GM20431 (cell line): ENCODE measurements around the gene COA8.
"Not testable (repeated sequence)": the region's sequence is repeated elsewhere in the genome, so short reads cannot be mapped to it uniquely, and the experiment has no call there.

ENCODE experiments used
- in situ Hi-C: fragments of 300-500 bp; cut with MseI, MboI; formaldehyde crosslinking; loops from one replicate; pipeline ENCODE4 v1.15.0; 2020; ENCODE audit warnings: low sequenced_read_pairs; ENCODE audit not compliant: unreplicated experiment

Gene COA8

DNA sequence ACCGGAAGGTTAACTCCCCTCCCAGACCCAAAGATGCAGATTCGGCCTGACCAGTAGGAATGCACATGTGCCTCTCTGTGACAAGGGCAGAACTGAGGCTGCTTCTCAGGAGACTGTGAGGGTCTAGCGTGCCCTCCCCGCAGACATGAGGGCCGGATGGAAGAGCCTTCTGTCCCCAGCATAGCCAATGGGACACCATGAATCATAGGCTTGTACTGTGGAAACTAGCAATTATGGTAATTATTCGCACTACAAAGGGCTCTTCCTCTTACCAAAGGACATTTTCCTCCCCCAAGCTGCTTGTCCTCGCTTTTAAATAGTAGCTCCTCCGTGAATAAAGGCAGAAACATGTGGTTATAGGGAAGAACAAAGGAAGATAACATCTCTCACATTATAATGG, 6.2 kb downstream of the COA8 start:
- in situ Hi-C loops = no loop called here

DNA sequence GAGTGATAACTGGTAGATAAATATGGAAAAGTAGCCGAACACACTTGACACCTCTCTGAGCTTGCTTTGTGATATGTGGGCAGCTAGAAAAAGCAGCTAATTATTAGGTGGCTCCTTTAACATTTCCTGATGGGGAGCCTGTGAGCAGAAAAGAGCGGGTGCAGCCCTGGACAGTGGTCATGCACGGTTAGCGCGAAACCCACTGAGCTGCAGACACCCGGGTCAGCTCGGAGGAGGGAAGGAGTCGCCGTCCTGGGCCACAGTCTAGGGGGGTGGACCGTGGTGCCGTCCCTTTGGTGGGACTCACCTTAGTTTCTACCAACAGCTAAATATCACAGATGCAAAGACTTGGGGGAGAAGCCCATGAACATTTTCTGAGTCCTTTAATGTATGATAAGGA, 6.6 kb downstream of the COA8 start:
- in situ Hi-C loops = no loop called here

DNA sequence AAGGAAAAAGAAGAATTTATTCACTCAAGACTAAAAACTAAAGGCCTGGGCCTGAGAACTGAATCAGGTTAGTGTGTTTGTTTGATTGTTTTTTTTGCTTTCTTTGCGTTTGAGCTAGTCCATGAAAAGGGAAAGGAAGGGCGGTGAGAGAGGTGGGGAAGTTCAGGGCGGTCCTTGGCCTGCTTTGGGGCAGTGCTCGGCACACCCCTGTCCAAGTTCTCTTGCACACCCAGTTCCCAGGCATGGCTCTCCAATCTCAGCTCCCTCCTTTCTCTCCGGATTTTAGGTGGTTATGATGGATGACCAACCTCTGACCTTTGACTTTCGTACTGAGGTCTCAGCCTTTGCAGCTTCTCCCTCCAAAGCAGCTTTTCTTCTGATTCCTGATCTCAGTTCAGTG, 11.3 kb downstream of the COA8 start:
- in situ Hi-C loops = no loop called here

DNA sequence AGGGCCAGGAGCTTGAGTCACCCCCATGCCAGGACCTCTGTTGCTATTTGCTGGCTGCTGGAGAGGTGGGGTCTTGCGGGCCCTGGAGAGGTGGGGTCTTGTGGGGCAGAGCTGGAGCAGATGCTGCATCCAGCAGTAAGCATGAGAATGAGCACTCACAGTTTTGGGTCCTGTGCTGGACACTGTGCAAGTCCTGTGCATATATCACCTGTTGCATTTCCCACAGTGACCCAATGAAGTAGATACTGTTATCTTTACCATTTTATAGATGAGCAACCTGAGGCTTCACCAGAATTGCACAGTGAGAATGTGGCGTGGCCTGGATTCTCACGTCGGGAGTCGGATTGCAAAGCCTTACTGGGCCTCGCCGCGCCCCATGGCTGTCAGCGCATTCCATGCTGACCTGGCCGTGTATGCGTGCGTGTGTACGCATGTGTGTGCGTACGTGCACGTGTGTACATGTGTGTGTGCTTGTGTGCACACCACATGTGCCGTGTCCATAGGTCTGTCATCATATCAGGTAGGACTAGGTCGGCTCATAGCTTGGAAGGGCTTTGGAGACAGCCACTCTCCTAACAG, 12.0 kb downstream of the COA8 start:
- in situ Hi-C loops = no loop called here

DNA sequence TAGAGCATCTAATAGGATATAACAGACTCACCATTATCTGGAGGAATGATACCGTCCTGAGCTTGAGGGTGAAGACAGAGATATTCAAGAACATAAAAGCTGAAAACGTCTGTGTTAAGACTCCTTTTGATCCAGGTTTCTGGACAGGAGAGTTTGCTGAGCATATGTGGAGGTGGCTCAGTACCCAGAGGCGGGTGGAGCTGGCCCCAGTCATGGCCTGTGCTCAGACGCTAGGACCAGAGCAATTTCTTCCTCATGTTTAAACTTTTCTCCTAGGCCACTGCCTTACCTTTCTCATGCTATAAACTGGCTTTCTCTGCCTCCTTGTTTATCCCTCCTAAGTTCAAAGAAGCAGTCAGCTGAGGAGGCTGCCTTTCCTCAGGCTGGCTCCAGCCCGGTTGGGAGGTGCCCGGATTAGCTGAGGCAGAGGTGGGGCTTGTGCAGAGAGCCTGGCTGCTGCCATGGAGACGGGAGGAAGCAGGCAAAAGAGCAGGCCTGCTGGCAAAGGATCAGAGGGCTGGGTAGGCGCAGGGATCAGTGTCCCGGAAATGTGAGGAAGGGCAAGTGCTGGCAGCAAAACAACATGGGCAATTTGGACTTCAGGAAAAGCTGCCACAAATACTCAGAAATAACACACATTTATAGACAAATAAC, 13.7 kb downstream of the COA8 start:
- in situ Hi-C loops = no loop called here

DNA sequence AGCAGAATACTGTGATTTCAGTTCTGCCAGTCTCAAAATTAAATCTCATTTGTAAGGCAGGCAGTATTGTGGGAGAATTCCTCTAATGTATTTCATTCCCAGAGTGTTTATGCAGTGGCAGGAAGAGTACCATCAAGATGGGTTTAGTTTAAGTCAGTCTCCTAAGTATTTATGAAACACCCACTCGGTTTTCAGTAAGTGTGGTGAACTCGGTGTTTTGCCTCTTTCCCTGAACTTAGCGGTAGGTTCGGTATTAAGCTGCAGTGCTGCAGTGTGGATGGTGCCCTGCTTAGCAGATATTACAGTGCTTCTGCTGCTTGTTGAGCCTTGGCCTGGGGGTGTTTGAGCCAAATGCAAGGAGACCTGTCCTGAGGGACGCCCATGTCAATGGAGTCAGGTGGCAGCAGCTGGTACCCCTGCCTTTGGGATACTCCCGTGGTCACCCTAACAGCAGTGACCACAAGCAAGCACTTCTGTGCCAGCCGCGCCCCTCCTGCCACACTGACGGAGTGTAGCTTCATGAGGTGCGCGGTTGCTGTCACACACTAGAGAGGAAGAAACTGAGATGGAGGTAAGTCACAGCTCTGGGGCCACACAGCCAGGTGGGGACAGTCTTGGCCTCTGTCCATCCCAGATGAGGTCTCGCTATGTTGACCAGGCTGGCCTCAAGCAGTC, 15.8 kb downstream of the COA8 start:
- in situ Hi-C loops = no loop called here

DNA sequence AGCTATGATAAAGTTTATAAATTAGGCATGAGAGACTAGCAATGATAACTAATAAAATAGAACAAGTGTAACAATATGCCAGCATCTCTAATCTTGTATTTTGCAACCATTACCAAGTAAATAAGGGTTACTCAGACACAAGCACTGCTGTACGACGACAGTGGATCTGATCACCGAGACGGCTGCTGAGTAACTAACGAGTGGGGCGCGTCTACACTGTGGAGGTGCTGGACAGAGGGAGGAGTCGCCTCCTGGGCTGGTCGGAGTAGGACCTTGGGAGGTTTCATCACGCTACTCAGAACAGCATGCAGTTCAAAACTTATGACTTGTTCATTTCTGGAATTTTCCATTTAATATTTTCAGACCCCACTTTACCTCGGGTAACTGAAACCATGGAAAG, 18.4 kb downstream of the COA8 start:
- in situ Hi-C loops = no loop called here

DNA sequence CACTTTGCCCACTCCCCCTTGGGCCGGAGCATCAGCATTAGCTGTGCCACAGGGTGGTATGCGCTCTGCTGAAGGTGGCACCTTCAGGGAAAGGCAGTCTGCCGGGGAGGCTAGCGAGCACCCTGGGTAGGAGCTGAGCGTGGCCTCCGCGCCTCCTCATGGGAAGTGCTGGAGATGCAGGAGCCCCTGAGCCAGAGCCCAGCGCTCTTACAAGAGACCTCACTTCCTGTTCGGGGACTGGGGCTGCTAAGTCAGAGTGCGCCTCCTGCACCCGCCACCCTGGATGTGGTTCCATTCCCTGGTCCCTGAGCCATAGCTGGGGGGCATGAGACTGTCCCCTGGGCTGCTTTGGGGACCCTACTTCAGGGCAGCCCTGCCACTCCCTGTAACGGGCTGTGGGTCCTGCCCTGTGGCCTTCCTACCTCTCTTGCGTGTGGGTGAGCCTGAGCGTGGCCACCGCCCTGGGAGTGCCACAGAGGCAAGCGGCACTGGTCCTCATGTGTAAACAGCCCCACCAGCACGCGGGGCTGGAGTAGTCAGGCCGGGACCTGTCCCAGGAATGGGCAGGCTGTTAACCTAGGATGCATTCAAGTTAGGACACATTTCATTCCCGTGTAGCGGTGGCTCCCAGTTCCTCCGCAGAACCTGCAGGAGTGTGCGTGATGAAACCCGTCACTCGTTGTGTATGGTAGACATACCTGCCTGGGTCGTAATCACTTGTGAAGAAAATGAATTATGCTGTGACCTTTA, 19.4 kb downstream of the COA8 start:
- in situ Hi-C loops = no loop called here

DNA sequence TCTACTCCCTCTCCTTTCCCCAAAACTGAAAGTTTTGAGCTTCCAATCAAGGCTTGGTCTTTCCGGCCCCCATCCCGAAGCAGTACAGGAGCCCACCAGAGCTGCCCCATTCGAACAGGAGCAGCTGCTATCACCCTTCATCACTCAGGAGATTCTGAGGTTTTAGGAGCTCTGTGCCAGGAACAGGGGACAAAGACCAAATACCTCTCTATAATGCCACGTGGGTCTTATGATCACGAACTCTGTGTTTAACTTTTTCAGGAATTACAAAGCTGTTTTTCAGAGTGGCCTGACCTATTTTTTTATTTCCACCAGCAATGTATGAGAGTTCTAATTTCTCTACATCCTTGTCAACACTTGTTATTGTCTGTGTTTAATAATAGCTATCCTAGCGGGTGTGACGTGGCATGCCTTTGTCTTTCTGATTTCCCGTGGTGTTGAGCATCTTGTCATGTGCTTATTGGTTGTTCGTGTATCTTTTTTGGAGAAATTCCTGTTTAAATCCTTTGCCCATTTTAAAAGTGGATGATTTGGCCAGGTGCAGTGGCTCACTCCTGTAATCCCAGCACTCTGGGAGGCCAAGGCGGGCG, 21.7 kb downstream of the COA8 start:
- in situ Hi-C loops = no loop called here

DNA sequence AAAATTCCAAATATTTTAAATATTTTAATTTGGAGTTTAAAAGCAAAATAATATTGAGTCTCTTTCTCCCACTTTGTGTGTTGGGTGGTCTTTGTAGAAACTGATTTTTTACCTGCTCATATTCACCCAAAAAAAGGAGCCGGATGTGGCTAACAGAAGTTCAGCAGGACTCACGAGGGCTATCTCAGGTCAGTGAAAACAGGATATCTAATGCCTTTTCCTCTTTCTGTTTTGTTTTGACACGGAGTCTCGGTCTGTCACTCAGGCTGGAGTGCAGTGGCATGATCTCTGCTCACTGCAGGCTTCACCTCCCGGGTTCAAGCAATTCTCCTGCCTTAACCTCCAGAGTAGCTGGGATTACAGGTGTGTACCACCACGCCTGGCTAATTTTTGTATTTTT, 30.8 kb downstream of the COA8 start:
- in situ Hi-C loops = no loop called here

DNA sequence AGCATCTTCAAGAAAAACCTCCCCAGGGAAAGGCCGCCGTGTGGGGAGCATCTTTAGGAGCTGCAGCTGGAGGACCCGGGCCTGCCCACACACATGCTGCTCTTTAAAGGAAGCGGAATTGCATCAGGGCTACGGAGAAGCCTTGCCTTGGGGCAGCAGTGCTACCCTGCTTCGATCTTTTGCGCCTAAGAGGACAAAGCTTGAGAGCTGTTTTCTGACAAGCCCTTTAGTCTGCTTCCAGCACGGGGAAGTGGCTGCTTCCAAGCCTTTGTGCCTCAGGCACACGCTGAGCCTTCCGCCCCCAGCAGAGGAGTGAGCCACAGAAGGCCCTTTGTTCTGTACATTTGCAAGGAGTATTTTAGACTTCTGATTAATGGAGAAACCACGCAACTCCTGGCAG, 31.5 kb downstream of the COA8 start:
- in situ Hi-C loops = no loop called here

DNA sequence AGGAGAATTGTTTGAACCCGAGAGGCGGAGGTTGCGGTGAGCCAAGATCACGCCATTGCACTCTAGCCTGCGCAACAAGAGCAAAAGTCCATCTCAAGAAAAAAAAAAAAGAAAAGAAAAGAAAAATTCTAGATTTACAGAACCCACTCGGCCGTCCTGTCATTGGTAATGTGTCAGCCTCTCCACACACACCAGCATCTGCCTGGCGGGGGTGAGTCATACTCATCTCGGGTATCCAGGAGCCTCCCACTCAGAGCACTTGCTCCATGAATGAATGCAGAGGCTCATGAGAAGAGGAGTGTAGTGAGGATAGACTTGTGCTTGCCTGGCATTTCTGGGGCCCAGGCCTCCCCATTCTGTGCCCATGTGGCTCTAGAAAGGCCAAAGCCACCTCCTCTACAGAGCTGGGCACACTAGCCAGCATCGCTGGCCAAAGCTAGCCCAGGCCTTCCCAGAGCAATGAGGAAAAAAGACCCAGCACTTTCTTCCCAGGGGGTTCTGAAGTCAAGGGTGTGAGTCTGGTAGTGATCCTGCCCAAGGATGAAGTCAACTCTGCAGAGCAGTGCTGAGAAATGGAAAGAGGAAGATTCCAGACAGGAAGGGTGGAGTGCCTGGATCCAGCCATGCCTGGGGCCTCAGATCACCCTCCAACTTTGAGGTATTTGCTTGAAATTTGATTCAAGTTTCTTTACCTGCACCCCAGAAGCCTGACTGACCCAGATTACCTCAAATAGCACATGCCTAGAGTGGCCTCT, 35.0 kb downstream of the COA8 start:
- in situ Hi-C loops = no loop called here

DNA sequence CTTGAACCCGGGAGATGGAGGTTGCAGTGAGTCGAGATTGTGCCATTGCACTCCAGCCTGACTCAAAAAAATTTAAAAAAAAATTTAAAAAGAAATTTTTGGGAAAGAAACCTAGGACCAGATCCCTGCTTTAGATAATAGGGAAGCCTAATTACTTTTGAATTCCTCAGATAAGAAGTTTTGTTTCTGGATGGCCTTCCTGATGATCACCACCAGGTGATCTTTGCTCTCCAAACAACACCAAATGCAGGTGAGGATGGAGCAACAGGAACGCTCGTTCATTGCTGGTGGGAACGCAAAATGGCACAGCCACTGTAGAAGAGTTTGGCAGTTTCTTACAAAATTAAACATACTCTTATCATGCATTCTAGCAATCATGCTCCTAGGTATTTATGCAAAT, 37.7 kb downstream of the COA8 start:
- in situ Hi-C loops = no loop called here

DNA sequence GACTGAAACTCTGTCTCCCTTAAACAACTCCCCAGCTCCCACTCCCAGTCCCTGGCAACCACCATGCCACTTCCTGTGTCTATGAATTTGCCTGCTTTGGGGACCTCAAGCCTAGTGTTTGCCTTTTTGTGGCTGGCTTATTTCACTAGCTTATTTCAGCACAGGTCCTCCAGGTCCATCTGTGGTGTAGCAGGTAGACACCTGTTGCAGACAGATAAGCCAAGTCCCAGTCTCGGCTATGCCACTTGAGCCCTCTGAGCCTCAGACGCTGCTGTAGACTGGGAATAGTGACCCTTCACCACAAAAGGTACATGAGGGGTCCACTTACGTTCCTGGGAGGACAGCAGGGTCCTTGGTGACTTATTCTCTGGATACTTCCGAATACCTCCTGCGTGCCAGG, 41.9 kb downstream of the COA8 start:
- in situ Hi-C loops = no loop called here

DNA sequence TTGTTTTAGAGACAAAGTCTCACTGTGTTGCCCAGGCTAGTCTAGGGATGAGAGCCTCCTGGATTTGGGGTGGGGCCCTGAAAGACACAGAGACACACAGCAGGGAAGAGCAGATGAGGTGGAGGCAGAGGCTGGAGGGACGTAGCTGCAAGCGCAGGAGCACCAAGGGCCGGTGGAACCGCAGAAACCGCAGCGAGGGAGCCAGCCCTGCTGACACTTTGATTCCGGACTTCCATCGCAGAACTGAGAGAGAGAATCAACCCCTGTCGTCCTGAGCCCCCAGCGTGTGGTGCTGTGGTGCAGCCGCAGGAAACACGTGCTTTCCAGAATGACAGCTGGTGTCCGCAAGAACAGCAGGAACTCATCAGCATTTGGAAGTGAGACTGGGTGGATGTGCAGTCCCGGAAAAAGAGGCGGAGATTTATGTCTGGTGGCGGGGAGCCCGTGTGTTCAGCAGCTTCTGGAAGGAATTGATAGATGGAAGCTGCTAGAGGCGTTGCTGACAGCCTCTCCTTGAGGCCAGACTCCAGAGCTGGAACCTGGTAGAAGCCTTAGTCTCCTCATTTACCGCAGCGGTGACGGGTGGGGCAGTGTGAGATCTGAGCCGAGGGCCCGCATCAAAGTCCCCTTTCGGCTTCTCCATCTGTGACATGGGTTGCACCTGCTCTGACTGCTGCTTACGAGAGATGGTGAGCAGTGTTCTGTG, 44.4 kb downstream of the COA8 start:
- in situ Hi-C loops = no loop called here

DNA sequence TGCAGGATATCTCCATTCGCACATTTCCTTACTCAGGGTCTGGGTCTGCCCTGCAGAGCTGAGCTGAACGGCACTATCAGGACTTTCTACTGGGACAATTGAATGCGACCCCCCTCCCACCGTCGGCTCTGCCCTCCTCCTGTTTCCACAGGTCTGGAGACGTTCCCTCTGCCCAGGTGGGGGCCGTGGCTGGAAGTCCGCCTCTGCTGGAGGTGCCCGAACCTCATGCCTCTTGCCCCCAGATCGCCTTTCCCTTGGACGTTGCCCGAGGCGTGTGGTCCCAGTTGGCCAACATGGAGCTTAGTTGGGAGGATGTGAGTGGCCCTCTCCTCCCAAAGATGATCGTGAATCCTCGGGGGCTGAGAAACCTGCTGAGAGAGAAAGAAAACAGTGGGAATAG, 45.1 kb downstream of the COA8 start:
- in situ Hi-C loops = no loop called here

DNA sequence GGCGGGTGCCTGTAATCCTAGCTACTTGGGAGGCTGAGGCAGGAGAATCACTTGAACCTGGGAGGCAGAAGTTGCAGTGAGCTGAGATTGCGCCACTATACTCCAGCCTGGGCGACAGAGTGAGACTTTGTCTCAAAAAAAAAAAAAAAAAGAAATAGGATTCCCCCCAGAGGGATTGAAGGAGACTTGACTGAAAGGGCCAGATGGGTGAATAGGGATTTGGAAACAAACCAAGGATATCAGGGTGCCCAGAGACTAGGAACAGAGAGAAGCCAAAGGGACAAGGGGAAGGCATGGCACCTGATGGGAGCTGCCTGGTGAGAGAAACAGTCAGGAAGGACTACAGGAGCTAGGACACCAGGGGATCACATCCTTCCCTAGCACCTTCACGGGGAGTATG, 46.3 kb downstream of the COA8 start:
- in situ Hi-C loops = not testable (repeated sequence)

DNA sequence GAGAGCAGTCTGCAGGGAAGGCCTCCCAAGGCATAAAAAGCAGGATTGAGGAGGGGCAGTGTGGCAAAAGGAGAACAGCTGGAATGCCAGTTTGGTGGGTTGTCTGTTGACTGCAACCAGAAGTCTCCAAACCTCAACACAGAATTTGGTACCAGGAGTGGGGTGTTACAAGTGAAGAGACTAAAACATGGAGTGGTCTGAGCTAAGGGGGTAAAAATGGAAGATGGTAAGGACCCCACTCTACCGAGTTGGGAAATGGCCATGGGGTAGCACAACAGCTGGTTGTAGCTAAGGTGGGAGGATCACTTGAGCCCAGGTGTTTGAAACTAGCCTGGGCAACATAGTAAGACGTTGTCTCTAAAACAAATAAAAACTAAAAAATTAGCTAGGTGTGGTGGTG, 48.5 kb downstream of the COA8 start:
- in situ Hi-C loops = no loop called here

DNA sequence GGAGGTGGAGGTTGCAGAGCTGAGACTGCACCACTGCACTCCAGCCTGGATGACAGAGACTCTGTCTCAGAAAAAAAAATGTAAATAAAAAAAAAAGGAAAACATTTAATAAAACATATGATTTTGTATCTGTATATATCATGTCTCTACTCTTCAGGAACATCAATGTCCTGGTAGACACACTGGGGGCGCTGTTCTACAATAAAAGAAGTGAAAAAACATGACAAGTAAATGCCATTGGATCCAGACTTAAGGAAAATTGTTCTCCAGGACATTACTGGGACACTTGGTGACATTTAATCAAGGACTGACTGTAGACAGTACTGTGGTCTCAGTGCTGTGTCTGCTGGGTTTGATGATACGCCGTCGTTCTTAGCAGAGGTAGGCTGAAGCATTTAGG, 50.8 kb downstream of the COA8 start:
- in situ Hi-C loops = no loop called here
